GM23338 (cell line): ENCODE measurements around the gene SHROOM2. TPM values are rescaled to one million over a fixed set of nuclear protein-coding genes. Genes with fewer than 3 reads are reported as not detected.

Source experiments
- ATAC-seq: fragments of 200-7000 bp; cut with Tn5 transposase; 3 replicates; pipeline ENCODE4 v1.9.1; 2020
- DNase-seq: peaks from one replicate; pipeline ENCODE4 v3.0.0-alpha.2; 2015; ENCODE audit warnings: low spot score
- H2AFZ ChIP-seq: fragments of 200-600 bp; sonication (generic); 2 replicates; pipeline ENCODE4 v1.8.0; 2016; ENCODE audit warnings: antibody characterized with exemption, mild to moderate bottlenecking, moderate library complexity
- H3F3A ChIP-seq: fragments of 200-600 bp; sonication (generic); replicated peaks from 2 replicates; pipeline ENCODE4 v1.8.0; 2017; ENCODE audit warnings: antibody characterized with exemption, mixed run types, low read depth
- H3K27ac ChIP-seq: fragments of 200-600 bp; sonication (generic); 2 replicates; pipeline ENCODE4 v1.6.1; 2016; ENCODE audit warnings: low read depth
- H3K27me3 ChIP-seq: fragments of 200-600 bp; sonication (generic); 2 replicates; pipeline ENCODE4 v1.8.0; 2016; ENCODE audit warnings: mild to moderate bottlenecking, mixed run types, moderate library complexity; ENCODE audit not compliant: insufficient read depth
- H3K36me3 ChIP-seq: fragments of 200-600 bp; sonication (generic); 2 replicates; pipeline ENCODE4 v1.8.0; 2016; ENCODE audit warnings: mild to moderate bottlenecking; ENCODE audit not compliant: insufficient read depth
- H3K4me1 ChIP-seq: fragments of 200-600 bp; sonication (generic); 2 replicates; pipeline ENCODE4 v1.8.0; 2016; ENCODE audit warnings: mild to moderate bottlenecking, moderate library complexity; ENCODE audit not compliant: insufficient read depth
- H3K4me2 ChIP-seq: fragments of 200-600 bp; sonication (generic); 2 replicates; pipeline ENCODE4 v1.7.1; 2017; ENCODE audit warnings: mixed run types
- H3K4me3 ChIP-seq: fragments of 200-600 bp; sonication (generic); 2 replicates; pipeline ENCODE4 v1.6.1; 2016; ENCODE audit warnings: mixed run types
- H3K79me2 ChIP-seq: fragments of 200-600 bp; sonication (generic); replicated peaks from 2 replicates; pipeline ENCODE4 v1.8.0; 2017; ENCODE audit warnings: mild to moderate bottlenecking; ENCODE audit not compliant: insufficient read depth
- H3K9me2 ChIP-seq: fragments of 200-600 bp; sonication (generic); 2 replicates; pipeline ENCODE4 v1.8.0; 2017; ENCODE audit not compliant: insufficient read depth
- H4K20me1 ChIP-seq: fragments of 200-600 bp; sonication (generic); replicated peaks from 2 replicates; pipeline ENCODE4 v1.8.0; 2017; ENCODE audit warnings: mild to moderate bottlenecking; ENCODE audit not compliant: insufficient read depth
- H3K27ac Mint-ChIP-seq: 2 replicates; pipeline ENCODE4 v1.8.0; 2020; ENCODE audit warnings: inconsistent platforms, mild to moderate bottlenecking, moderate library complexity, mixed read lengths
- H3K27me3 Mint-ChIP-seq: 3 replicates; pipeline ENCODE4 v1.8.0; 2022; ENCODE audit warnings: low read depth, mild to moderate bottlenecking, moderate library complexity, mixed read lengths, inconsistent platforms; ENCODE audit not compliant: insufficient read depth, poor library complexity
- H3K36me3 Mint-ChIP-seq: 3 replicates; pipeline ENCODE4 v1.8.0; 2021; ENCODE audit warnings: low read depth, mild to moderate bottlenecking, inconsistent platforms, moderate library complexity, mixed read lengths
- H3K4me1 Mint-ChIP-seq: 3 replicates; pipeline ENCODE4 v1.8.0; 2020; ENCODE audit warnings: mild to moderate bottlenecking, inconsistent platforms, mixed read lengths
- H3K4me3 Mint-ChIP-seq: 3 replicates; pipeline ENCODE4 v1.8.0; 2021; ENCODE audit warnings: moderate library complexity, mild to moderate bottlenecking, inconsistent platforms, mixed read lengths
- H3K9me3 Mint-ChIP-seq: 3 replicates; pipeline ENCODE4 v1.8.0; 2020; ENCODE audit warnings: moderate library complexity, mild to moderate bottlenecking, inconsistent platforms, mixed read lengths
- CREB1 ChIP-seq: fragments of 250-450 bp; sonication (Bioruptor Pico); IDR thresholded peaks from 2 replicates; pipeline ENCODE4 v1.5.0; 2020; ENCODE audit warnings: low read depth, mild to moderate bottlenecking, moderate library complexity
- CTCF ChIP-seq, 2 experiments: fragments of 200-600 bp in 1 of 2; sonication (generic) in 1 of 2; conservative IDR thresholded peaks; 2 replicates each; pipeline versions ENCODE4 v1.5.1 to v1.6.1; 2016 to 2017; ENCODE audit warnings: antibody characterized with exemption in 2 of 2, low read depth in 2 of 2, mild to moderate bottlenecking in 2 of 2, moderate library complexity in 1 of 2
- ETS1 ChIP-seq: IDR thresholded peaks from 2 replicates; pipeline ENCODE4 v1.6.1; 2016; ENCODE audit warnings: antibody characterized with exemption
- EZH2 ChIP-seq: fragments of 200-600 bp; sonication (generic); IDR thresholded peaks from one replicate; pipeline ENCODE4 v1.8.0; 2017; ENCODE audit warnings: antibody characterized with exemption, mild to moderate bottlenecking, low read depth; ENCODE audit not compliant: unreplicated experiment
- EZH2phosphoT487 ChIP-seq: fragments of 200-600 bp; sonication (generic); IDR thresholded peaks from one replicate; pipeline ENCODE4 v1.8.1; 2018; ENCODE audit warnings: antibody characterized with exemption; ENCODE audit not compliant: unreplicated experiment
- JUNB ChIP-seq: IDR thresholded peaks from one replicate; pipeline ENCODE4 v1.6.1; 2016; ENCODE audit warnings: antibody characterized with exemption; ENCODE audit not compliant: unreplicated experiment
- NANOG ChIP-seq: IDR thresholded peaks from 2 replicates; pipeline ENCODE4 v1.6.1; 2016; ENCODE audit warnings: antibody characterized with exemption, borderline replicate concordance
- POLR2AphosphoS5 ChIP-seq: IDR thresholded peaks from 2 replicates; pipeline ENCODE4 v1.6.1; 2016; ENCODE audit warnings: antibody characterized with exemption, low read depth
- REST ChIP-seq: IDR thresholded peaks from one replicate; pipeline ENCODE4 v1.6.1; 2018; ENCODE audit warnings: antibody characterized with exemption; ENCODE audit not compliant: unreplicated experiment
- STAT1 ChIP-seq: IDR thresholded peaks from one replicate; pipeline ENCODE4 v1.6.1; 2016; ENCODE audit warnings: antibody characterized with exemption; ENCODE audit not compliant: unreplicated experiment
- ZNF114 ChIP-seq: fragments of 250-450 bp; sonication (Bioruptor Pico); IDR thresholded peaks from 2 replicates; pipeline ENCODE4 v1.5.0; 2020; ENCODE audit warnings: mild to moderate bottlenecking, moderate library complexity
- ZNF331 ChIP-seq: fragments of 250-450 bp; sonication (Bioruptor Pico); IDR thresholded peaks from 2 replicates; pipeline ENCODE4 v1.5.0; 2020; ENCODE audit warnings: low read depth, mild to moderate bottlenecking, moderate library complexity
- polyA plus RNA-seq: library from polyadenylated mRNA; unstranded; fragments of >200 nt; fragmentation: Nextera tagmentation; extraction: Ambion mirVana; gene quantifications from 2 replicates; pipeline ENCODE4 v1.2.1, GENCODE V29; 2016
- total RNA-seq: library from RNA; depleted of rRNA; stranded (reverse); fragments of >200 nt; shearing (Covaris generic); gene quantifications from 2 replicates; pipeline ENCODE4 v1.2.3, GENCODE V29; 2014
- TF ChIP-seq, protein P1 (sequence below): fragments of 250-450 bp; sonication (Bioruptor Pico); IDR thresholded peaks from 2 replicates; pipeline ENCODE4 v1.5.0; 2020; ENCODE audit warnings: mild to moderate bottlenecking, moderate library complexity

SHROOM2 gene
- total and polyA plus RNA-seq, 2 experiments from 2014 or later: 3.5 to 15.8 TPM

DNA sequence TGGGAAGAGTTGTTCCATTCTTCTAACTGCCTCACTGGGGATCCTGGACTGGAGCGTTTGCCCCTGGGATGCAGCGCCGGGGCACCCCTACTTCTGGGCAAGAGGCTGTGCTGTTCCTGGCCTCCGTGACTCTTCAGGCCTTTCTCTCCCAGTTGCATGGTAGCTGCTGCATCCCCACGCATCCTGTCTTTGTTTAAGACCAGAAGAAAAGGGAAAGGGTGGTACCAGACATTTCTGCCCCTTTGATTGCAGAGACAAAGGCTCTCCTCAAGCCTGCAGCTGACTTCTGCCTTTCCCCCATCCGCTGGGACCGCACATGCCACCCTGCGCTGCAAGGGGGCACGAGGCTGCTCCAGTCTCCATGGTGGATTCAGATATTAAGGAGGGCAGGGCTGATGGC is 70.4 kb downstream of the SHROOM2 start:
- no peak overlapping the region for H3K27ac ChIP-seq
- no peak overlapping the region for H3K4me3 Mint-ChIP-seq
- H3K27me3 ChIP-seq: no peaks in the 10 kb centered on the region
- no peak for TF ChIP-seq NANOG
- TF ChIP-seq ZNF114 (CRISPR knock-in tag): no peak
- no peak for TF ChIP-seq EZH2phosphoT487
- no peak for TF ChIP-seq EZH2
- no peak for TF ChIP-seq CREB1 (CRISPR knock-in tag)
- TF ChIP-seq, protein P1, sequence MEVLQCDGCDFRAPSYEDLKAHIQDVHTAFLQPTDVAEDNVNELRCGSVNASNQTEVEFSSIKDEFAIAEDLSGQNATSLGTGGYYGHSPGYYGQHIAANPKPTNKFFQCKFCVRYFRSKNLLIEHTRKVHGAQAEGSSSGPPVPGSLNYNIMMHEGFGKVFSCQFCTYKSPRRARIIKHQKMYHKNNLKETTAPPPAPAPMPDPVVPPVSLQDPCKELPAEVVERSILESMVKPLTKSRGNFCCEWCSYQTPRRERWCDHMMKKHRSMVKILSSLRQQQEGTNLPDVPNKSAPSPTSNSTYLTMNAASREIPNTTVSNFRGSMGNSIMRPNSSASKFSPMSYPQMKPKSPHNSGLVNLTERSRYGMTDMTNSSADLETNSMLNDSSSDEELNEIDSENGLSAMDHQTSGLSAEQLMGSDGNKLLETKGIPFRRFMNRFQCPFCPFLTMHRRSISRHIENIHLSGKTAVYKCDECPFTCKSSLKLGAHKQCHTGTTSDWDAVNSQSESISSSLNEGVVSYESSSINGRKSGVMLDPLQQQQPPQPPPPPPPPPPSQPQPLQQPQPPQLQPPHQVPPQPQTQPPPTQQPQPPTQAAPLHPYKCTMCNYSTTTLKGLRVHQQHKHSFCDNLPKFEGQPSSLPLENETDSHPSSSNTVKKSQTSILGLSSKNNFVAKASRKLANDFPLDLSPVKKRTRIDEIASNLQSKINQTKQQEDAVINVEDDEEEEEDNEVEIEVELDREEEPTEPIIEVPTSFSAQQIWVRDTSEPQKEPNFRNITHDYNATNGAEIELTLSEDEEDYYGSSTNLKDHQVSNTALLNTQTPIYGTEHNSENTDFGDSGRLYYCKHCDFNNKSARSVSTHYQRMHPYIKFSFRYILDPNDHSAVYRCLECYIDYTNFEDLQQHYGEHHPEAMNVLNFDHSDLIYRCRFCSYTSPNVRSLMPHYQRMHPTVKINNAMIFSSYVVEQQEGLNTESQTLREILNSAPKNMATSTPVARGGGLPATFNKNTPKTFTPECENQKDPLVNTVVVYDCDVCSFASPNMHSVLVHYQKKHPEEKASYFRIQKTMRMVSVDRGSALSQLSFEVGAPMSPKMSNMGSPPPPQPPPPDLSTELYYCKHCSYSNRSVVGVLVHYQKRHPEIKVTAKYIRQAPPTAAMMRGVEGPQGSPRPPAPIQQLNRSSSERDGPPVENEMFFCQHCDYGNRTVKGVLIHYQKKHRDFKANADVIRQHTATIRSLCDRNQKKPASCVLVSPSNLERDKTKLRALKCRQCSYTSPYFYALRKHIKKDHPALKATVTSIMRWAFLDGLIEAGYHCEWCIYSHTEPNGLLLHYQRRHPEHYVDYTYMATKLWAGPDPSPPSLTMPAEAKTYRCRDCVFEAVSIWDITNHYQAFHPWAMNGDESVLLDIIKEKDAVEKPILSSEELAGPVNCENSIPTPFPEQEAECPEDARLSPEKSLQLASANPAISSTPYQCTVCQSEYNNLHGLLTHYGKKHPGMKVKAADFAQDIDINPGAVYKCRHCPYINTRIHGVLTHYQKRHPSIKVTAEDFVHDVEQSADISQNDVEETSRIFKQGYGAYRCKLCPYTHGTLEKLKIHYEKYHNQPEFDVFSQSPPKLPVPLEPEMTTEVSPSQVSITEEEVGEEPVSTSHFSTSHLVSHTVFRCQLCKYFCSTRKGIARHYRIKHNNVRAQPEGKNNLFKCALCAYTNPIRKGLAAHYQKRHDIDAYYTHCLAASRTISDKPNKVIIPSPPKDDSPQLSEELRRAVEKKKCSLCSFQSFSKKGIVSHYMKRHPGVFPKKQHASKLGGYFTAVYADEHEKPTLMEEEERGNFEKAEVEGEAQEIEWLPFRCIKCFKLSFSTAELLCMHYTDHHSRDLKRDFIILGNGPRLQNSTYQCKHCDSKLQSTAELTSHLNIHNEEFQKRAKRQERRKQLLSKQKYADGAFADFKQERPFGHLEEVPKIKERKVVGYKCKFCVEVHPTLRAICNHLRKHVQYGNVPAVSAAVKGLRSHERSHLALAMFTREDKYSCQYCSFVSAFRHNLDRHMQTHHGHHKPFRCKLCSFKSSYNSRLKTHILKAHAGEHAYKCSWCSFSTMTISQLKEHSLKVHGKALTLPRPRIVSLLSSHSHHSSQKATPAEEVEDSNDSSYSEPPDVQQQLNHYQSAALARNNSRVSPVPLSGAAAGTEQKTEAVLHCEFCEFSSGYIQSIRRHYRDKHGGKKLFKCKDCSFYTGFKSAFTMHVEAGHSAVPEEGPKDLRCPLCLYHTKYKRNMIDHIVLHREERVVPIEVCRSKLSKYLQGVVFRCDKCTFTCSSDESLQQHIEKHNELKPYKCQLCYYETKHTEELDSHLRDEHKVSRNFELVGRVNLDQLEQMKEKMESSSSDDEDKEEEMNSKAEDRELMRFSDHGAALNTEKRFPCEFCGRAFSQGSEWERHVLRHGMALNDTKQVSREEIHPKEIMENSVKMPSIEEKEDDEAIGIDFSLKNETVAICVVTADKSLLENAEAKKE (CRISPR knock-in tag): no peak
- no peak for TF ChIP-seq ETS1
- no peak for TF ChIP-seq JUNB
- no peak for TF ChIP-seq POLR2AphosphoS5
- TF ChIP-seq ZNF331 (CRISPR knock-in tag): no peak
- TF ChIP-seq STAT1: no peak
- no peak for TF ChIP-seq CTCF (conservative IDR thresholded peaks at IDR 0.05; ENCODE audit: low read depth in 2 of 2)
- TF ChIP-seq REST: no peak
- H3K79me2 ChIP-seq: peaks cover 13% of the 10 kb centered on the region; the same call in 1 of the 2 replicates
- H3K4me3 ChIP-seq: no peak overlapping the region
- peaks cover 7% of the 10 kb centered on the region; the same call in 1 of the 3 replicates for H3K36me3 Mint-ChIP-seq
- H3K4me1 ChIP-seq: peaks cover 11% of the 10 kb centered on the region; the same call in 1 of the 2 replicates
- H3K4me1 Mint-ChIP-seq: peaks cover 48% of the 10 kb centered on the region
- H3F3A ChIP-seq: no peaks in the 10 kb centered on the region
- H3K27me3 Mint-ChIP-seq: peaks cover 6% of the 10 kb centered on the region
- no peak overlapping the region for H3K27ac Mint-ChIP-seq
- H3K4me2 ChIP-seq: no peak overlapping the region
- H3K9me2 ChIP-seq: no peaks in the 10 kb centered on the region
- ATAC-seq (no peak), DNase-seq (no peak)
- no peak overlapping the region for H2AFZ ChIP-seq
- H3K36me3 ChIP-seq: no peaks in the 10 kb centered on the region
- no peaks in the 10 kb centered on the region for H3K9me3 Mint-ChIP-seq
- no peaks in the 10 kb centered on the region for H4K20me1 ChIP-seq
